22Rv1 (cell line): ENCODE measurements around the gene NFU1.

Experiments used
- ZFX ChIP-seq: fragments of 450-650 bp; IDR thresholded peaks from 2 replicates; pipeline ENCODE4 v1.6.1; 2017; ENCODE audit warnings: antibody characterized with exemption, borderline replicate concordance
- TF ChIP-seq, protein P1 (sequence below): fragments of 450-650 bp; IDR thresholded peaks from 2 replicates; pipeline ENCODE4 v1.5.1; 2017; ENCODE audit warnings: mild to moderate bottlenecking

DNA sequence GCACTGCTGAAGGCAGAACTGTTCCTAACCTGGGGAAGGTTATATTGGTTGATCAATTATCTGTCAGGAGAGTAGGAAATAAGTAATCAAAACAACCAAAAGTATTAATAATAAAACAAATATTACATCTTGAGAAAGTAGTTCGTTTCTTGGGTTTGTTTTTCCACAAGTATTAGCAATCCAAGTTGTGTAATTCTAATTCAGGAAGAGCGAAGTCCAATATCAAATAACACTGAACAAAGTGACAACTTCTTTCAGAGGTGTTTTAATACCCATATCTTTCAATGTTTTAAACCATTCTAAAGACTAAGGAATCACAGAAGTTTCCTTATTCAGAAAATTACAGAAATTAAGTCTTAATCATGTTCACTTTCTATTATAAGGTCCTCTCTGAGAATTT, 34.6 kb upstream of the NFU1 start:
- TF ChIP-seq, protein P1, sequence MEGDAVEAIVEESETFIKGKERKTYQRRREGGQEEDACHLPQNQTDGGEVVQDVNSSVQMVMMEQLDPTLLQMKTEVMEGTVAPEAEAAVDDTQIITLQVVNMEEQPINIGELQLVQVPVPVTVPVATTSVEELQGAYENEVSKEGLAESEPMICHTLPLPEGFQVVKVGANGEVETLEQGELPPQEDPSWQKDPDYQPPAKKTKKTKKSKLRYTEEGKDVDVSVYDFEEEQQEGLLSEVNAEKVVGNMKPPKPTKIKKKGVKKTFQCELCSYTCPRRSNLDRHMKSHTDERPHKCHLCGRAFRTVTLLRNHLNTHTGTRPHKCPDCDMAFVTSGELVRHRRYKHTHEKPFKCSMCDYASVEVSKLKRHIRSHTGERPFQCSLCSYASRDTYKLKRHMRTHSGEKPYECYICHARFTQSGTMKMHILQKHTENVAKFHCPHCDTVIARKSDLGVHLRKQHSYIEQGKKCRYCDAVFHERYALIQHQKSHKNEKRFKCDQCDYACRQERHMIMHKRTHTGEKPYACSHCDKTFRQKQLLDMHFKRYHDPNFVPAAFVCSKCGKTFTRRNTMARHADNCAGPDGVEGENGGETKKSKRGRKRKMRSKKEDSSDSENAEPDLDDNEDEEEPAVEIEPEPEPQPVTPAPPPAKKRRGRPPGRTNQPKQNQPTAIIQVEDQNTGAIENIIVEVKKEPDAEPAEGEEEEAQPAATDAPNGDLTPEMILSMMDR, result no peak
- TF ChIP-seq ZFX, result no peak
